Transverse colon (tissue), 3 donors: ENCODE data around the gene SLC6A8.

Experiments
- CTCF ChIP-seq, 5 experiments: fragments of 200-600 bp in 3 of 5; fragments of 450-650 bp in 2 of 5; sonication (generic) in 3 of 5; IDR thresholded peaks; 1 replicate in 2 of 5; 2 replicates in 3 of 5; pipeline ENCODE4 v1.5.1; 2016 to 2017; ENCODE audit warnings: antibody characterized with exemption in 5 of 5, inconsistent platforms in 3 of 5, mild to moderate bottlenecking in 2 of 5, moderate library complexity in 1 of 5
- EP300 ChIP-seq: sonication (generic); formaldehyde crosslinking; IDR thresholded peaks from one replicate; pipeline ENCODE4 v1.6.1; 2017; ENCODE audit warnings: antibody characterized with exemption, low read depth
- POLR2A ChIP-seq: fragments of 450-650 bp; IDR thresholded peaks from one replicate; pipeline ENCODE4 v1.6.1; 2016; ENCODE audit warnings: antibody characterized with exemption, mild to moderate bottlenecking, moderate library complexity

- TF ChIP-seq CTCF (IDR thresholded peaks at IDR 0.05) = no peak
- no peak for TF ChIP-seq EP300
- no peak for TF ChIP-seq POLR2A
Measured at GRCh38 chrX:153638436-153639176, 49.1 kb upstream of the SLC6A8 start.
